Stimulated activated CD8-positive, alpha-beta memory T cell treated with anti-CD3 and anti-CD28 coated beads, Interleukin-4, amount 100 ng/mL, for 24 hours (primary cell): ENCODE data around the gene TMEM41B.
A peak's percentile ranks its signal among the peaks of the same experiment; 100 is the strongest.
"Not testable (repeated sequence)": the region's sequence is repeated elsewhere in the genome, so short reads cannot be mapped to it uniquely, and the experiment has no call there.

Source experiments
- DNase-seq: peaks from one replicate; pipeline ENCODE4 v3.0.0-alpha.2; 2020; ENCODE audit warnings: low read depth

The TMEM41B gene

GRCh38 chr11:9304178-9304577, 10.2 kb downstream of the TMEM41B start:
- DNase-seq = no peak

GRCh38 chr11:9302448-9302847, 11.9 kb downstream of the TMEM41B start:
- no peak for DNase-seq

GRCh38 chr11:9301720-9302119, 12.7 kb downstream of the TMEM41B start:
- DNase-seq = no peak

GRCh38 chr11:9293646-9294045, 20.7 kb downstream of the TMEM41B start:
- DNase-seq = no peak

GRCh38 chr11:9285850-9286587, 28.4 kb downstream of the TMEM41B start:
- no peak for DNase-seq

GRCh38 chr11:9280655-9281301, 33.6 kb downstream of the TMEM41B start:
- peak; percentile 19 for DNase-seq

GRCh38 chr11:9277176-9277575, 37.2 kb downstream of the TMEM41B start:
- DNase-seq = no peak

- DNase-seq = no peak
These were observed 37.8 kb downstream of the TMEM41B start for GRCh38 chr11:9276571-9276970.

- DNase-seq = no peak
These were observed 39.7 kb downstream of the TMEM41B start for GRCh38 chr11:9274499-9275258.

GRCh38 chr11:9273376-9274336, 40.7 kb downstream of the TMEM41B start:
- no peak for DNase-seq

- no peak for DNase-seq
These were observed 44.8 kb downstream of the TMEM41B start for GRCh38 chr11:9269492-9270013.

- no peak for DNase-seq
These were observed 46.7 kb downstream of the TMEM41B start for GRCh38 chr11:9267680-9268079.

GRCh38 chr11:9266926-9267325, 47.5 kb downstream of the TMEM41B start:
- DNase-seq = no peak

- DNase-seq = no peak
These were observed 48.2 kb downstream of the TMEM41B start for GRCh38 chr11:9266132-9266736.

GRCh38 chr11:9265211-9266131, 48.9 kb downstream of the TMEM41B start, which contains the start of gene DENND5A:
Gene DENND5A, minus strand, starts transcription at chr11:9265350. Its CDS starts 281 bp downstream, at chr11:9265069.
- DNase-seq = peak; percentile 47

- DNase-seq = no peak
These were observed 49.8 kb downstream of the TMEM41B start for GRCh38 chr11:9264316-9265210.

GRCh38 chr11:9263840-9264315, 50.5 kb downstream of the TMEM41B start:
- peak; percentile 21 for DNase-seq

- DNase-seq = not testable (repeated sequence)
These were observed 53.6 kb downstream of the TMEM41B start for GRCh38 chr11:9260838-9261146.
